ENCODE results near the gene ARHGEF17.

GRCh38 chr11:73275381-73275750 is 32.7 kb upstream of the ARHGEF17 start:
- TF ChIP-seq PAF1 (CRISPR knock-in tag; IDR thresholded peaks at IDR 0.05) (no peak), ADNP (CRISPR knock-in tag; IDR thresholded peaks at IDR 0.05) (no peak), ZNF432 (CRISPR knock-in tag; IDR thresholded peaks at IDR 0.05; ENCODE audit: borderline replicate concordance) (no peak), ZBTB26 (CRISPR knock-in tag; IDR thresholded peaks at IDR 0.05; ENCODE audit: borderline replicate concordance) (no peak), GRHL1 (CRISPR knock-in tag; conservative IDR thresholded peaks at IDR 0.05) (no peak), RAD21 (CRISPR knock-in tag; IDR thresholded peaks at IDR 0.05) (no peak), PRDM4 (CRISPR knock-in tag; IDR thresholded peaks at IDR 0.05; ENCODE audit: borderline replicate concordance) (no peak), SMYD3 (CRISPR knock-in tag; IDR thresholded peaks at IDR 0.05) (no peak), CEBPZ (IDR thresholded peaks at IDR 0.05; ENCODE audit: low read length) (no peak), ZBTB10 (CRISPR knock-in tag; IDR thresholded peaks at IDR 0.05; ENCODE audit: borderline replicate concordance) (no peak), SNRNP70 (IDR thresholded peaks at IDR 0.05; ENCODE audit: low read depth, low read length) (no peak), RELA (CRISPR knock-in tag; IDR thresholded peaks at IDR 0.05) (no peak)

Data from HepG2 (cell line).